NCI-H1436 treated with DMSO at 0.1 percent for 48 hours (cell line): ENCODE results near the gene RPGRIP1L.

ENCODE experiments used
- DNase-seq: peaks from one replicate; lab custom pipeline; 2025; lab: John Stamatoyannopoulos, UW

The RPGRIP1L gene

DNA sequence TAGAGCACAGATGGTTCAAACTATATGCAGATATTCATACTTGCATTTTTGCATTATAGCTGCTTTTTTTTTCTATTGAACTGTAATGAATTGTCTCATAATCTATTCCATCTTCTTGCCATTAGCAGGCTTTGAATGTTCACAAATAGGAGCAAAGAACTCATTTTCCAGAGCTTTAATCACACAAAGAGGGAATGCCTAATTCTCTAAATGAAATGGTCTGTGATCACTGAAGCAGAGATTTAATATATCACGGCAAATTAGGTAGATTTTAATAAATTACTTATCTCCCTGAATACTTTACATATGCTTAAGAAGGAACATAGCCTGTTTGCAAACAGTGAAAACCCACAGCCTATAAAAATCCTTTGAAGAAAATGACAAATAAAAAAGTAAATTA, 103.0 kb downstream of the RPGRIP1L start:
- no peak for DNase-seq

DNA sequence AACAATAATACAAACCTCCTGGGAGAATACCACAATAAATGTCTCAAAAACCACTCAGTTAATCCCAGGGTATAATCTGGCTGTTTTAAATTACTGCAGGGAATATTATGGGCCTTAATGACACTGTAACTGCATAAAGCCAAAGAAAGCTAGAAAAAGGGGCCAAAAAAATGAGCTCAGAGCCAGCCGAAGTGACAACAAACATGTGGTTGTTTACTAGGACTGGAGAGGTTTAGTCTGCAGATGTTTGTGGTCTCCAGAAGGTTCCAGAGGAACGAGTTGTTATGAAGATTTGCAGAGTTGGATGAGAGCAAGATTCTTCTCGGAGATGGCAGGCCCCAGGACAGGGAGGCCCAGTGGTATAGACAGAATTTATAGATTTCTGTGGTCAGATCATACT, 103.5 kb downstream of the RPGRIP1L start:
- no peak for DNase-seq

- DNase-seq, result no peak
Measured at GRCh38 chr16:53599548-53599947, 104.1 kb downstream of the RPGRIP1L start.

DNA sequence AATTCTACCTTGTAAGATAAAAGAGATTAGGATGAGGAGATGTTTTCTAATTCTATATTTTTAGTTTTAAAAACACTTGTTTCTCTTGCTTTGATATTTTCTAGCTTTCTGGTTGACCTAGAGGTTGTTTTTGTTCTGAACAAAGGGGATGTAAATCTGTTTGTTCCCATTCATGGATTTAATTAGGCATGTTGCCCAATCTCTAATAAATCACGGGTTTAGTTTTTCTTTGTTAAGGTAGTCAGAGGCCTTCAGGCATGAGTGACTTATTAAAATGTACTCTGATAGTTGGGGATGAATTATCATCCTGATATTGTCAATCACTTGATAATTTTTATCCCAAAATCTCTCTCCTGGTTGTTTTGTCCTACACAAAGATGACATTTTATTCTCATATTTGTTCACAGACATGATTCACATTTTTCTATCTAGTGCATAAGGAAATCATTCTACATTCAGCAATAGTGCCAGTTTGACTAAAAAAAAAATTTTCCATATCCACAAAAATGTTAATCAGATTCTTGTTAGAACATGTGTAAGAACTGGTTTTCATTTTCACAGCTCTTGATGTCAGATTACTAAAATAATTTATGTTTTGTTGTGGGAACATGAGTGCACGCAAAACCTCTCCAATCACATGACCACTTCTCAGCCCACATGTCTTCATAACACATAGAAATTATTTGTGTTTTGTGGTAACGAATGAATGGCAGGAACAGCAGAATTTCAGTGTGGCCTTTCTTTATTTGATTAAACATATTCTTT, 105.0 kb downstream of the RPGRIP1L start:
- no peak for DNase-seq

GRCh38 chr16:53597776-53598175, 105.9 kb downstream of the RPGRIP1L start:
- no peak for DNase-seq

DNA sequence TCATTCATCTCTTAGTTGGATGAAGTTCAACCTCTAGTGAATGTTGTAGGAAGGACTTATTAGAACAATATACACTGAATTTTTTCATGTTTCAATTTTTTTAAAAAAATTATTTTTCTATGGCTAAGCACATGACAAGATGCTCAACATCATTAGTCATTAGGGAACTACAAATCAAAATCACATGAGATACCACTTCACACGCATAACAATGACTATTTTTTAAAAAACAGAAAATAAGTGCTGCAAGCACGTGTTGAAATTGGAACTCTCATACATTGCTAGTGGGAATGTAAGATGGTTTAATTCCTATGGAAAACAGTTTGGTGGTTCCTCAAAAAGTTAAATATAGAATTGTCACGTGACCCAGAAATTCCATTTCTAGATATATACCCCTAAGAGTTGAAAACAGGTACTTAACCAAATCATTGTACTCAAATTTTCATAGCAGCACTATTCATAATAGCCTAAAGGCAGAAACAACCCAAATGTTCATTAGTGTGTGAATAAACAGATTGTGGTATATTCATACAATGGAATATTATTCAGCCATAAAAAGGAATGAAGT, 115.5 kb downstream of the RPGRIP1L start:
- DNase-seq, result no peak

DNA sequence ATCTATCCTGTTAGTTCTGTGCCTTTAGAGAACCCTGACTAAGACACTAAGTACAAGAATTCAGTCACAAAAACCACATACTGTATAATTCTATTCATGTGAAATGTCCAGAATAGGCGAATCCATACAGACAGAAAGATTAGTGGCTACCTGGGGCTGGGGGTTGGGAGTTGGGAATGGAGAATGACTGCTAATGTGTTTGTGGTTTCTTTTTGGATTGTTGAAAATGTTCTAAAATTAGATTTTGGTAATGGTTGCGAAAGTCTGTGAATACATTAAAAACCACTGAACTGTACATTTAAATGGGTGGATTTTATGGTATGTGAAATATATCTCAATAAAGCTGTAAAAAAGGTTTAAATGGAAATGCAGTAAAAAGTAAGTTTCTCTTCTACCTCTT, 120.3 kb downstream of the RPGRIP1L start:
- DNase-seq, result no peak

- DNase-seq, result no peak
Measured at GRCh38 chr16:53581784-53582183, 121.9 kb downstream of the RPGRIP1L start.

DNA sequence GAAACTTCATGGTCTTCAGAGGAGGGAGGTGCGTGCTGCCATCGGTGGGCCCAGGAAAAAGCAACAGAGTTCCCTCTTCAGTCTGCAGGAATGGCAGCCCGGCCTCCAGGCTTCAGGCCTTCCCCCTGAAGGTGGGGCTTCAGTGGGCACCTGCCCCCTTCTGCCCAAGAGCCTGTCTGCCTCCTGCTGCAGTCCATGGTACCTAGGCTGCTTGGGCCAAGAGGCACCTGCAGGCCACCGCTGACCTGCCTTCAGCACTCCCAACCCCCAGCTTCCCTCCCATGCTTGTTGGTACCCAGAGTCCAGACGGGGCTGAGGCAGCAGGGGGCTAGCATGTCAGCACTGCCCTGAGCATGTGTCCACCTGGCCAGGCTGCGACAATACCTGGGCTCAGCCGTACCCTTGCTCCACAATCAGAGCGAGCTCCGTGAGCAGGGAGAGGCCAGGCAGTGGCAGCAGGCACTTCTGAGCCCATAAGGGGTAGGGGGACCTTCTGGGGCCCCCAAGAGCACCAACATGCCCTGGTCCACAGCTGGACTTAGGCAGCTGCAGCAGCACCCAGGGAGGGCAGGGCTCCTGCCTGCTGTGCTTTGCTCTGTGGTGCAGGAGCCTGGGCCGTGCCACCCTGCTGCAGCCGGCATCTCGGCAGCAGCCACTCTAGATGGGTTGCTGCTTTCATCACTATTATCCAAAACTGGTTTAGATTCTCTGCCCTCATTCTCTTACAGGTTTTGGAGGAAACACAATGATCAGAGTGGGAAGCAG, 123.4 kb downstream of the RPGRIP1L start:
- DNase-seq, result no peak

GRCh38 chr16:53576904-53577303, 126.8 kb downstream of the RPGRIP1L start:
- no peak for DNase-seq

- DNase-seq, result no peak
Measured at GRCh38 chr16:53576210-53576609, 127.4 kb downstream of the RPGRIP1L start.

- DNase-seq, result no peak
Measured at GRCh38 chr16:53571763-53572162, 131.9 kb downstream of the RPGRIP1L start.

DNA sequence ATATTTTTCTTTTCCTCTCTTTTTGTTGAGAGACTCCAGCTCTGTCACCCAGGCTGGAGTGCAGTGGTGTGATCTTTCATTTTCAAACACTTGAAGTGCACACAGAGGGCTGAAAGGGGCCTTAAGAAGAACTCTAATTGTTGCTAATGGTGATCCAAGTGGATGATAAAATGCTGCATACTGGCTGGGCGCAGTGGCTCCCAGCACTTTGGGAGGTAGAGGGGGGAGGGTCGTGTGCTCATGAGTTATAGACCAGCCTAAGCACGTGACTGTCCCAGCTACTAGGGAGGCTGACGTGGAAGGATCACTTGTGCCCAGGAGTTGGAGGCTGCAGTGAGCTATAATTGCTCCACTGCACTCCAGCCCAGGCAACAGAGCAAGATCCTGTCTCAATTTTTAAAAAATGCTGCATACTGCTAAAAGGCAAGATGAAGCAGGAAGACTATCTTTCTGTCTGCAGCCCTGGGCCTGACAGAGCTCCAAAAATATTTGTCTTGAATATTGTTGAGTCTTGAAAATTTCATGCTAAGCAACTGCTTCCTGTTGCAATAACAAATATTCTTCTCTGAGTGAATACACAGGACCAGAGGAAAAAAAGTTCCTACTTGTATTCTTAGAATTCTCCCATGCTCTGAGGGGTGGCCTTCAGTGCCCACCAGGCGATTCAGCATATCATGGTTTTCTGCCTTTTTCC, 137.0 kb downstream of the RPGRIP1L start:
- DNase-seq, result peak; percentile 15

GRCh38 chr16:53565296-53565863, 138.3 kb downstream of the RPGRIP1L start:
- DNase-seq, result no peak

GRCh38 chr16:53563426-53563825, 140.2 kb downstream of the RPGRIP1L start:
- no peak for DNase-seq

- DNase-seq, result no peak
Measured at GRCh38 chr16:53561101-53561888, 142.4 kb downstream of the RPGRIP1L start.

DNA sequence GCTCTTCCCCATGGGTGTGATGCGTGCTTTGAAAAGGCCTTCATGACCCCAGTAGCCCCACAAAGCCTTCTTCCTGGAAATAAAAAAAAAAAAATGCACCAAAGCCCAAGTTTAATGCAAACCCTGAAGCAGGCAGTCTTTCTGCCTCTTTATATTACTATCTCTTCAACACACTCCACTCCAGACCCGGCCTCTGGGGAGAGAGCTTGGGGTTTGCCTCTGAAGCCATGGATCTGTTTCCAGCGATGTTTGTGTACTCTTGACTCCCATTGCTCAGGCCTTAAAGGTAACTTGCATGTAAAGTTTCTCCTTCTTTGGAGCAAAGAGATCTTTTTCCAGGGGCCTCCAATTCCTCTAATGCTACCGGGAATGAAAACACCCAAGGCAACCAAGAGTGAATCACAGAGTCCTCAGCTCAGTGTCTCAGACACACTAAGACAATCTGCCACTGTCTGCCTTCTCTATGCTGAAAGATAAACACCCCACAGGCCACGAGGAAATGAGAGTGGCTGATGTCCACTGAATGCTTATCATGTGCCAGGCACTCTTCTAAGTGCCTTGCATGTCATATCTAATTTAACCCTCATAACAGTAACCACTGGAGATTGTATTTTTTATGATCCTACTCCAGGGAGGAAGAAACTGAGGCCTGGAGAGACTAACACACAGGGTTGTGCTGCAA, 144.2 kb downstream of the RPGRIP1L start:
- DNase-seq, result no peak

DNA sequence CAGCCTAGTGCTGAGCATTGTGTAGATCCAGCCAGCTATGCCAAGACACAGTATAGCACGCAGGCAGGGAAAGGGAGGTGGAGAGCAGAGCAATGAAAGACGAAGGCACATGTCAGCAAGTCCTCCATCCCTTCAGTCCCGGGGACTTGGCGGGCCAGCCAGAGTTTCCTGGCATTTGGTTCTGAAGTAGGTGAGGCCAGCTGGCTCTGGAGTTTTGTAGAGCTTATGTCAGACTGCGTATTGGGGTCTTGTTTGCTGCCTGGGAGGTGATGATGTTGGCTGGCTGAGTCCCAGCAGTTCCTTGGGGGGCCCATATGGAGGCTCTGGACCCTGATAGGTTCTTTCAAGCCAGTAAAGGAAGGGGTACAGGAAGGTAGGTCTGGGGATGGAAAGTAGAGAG, 144.9 kb downstream of the RPGRIP1L start:
- DNase-seq, result no peak

- DNase-seq, result no peak
Measured at GRCh38 chr16:53556521-53556920, 147.1 kb downstream of the RPGRIP1L start.

DNA sequence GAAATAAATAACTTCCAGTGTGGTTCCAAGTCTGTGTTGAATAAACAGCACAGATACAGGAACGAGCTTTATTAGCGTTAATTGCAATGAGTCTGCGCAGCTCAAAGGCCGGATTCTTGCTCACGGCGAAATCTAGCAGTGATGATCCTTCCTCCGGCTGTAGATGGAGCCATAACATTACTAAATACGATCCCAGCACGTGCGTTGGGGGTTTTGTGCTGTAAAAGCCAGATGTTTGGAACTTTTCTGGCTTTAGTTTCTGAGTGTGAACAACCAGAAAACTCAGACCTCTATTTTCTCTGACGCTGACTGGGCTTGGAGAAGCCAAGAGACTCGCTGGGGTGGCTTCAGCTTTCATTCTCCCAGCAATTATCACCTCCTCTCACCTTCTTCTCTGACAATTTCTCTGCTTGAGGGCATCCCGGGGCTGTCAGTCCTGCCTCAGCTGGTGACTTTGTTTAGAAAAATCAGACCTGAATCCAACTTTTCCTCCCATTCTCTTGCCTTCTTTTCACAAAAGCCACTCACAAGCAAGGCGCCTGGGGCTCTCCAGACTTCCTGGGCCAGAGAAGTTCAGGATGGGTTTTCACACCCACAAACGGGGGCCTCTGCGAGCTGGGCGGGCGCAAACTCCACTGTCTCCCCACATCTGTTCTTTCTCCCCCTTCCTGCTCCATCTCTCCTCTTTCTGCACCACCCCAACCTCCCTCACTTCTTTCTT, 153.5 kb downstream of the RPGRIP1L start:
- peak; percentile 42 for DNase-seq
